ENCODE data around the gene AMBRA1. TPM values are rescaled to one million over a fixed set of nuclear protein-coding genes. Genes with fewer than 3 reads are reported as not detected.

Gene AMBRA1
- total and polyA plus RNA-seq, 2 of the 8 experiments (the other 6 are each of a cell fraction or from before 2014, with no cell fraction given): 14.2 to 37.4 TPM

DNA sequence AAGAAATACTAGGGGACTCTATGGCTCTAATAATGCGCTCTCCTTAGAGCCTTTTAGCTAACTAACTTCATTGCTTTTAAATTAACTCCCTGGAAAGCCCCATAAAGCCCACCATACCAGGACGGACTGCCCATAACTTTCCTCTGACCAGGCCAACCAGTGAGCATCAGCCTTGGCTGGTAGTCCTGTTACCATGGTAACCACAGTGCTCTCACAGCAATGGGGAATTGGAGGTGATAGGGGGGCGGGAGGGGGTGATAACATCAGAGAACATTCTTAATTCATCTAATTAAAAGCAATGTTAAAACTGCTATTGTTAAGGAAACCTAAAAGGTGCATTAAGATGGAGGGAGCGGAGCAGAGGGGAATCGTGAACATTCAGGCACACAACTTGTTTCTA lies 175.1 kb downstream of the AMBRA1 start (continued):
- no peak for TF ChIP-seq HDAC2 (IDR thresholded peaks at IDR 0.05; ENCODE audit: borderline replicate concordance in 1 of 2, low read depth in 2 of 2, low read length in 2 of 2)
- TF ChIP-seq SUZ12 (IDR thresholded peaks at IDR 0.05; ENCODE audit: low read length): no peak
- no peak for TF ChIP-seq TAF1 (IDR thresholded peaks at IDR 0.05; ENCODE audit: low read depth, low read length)
- no peak for TF ChIP-seq SRF (IDR thresholded peaks at IDR 0.05; ENCODE audit: low read depth, low read length)

Measured in H1 (cell line).